HG03575 (cell line): Measurements from ENCODE around the gene ATP6V1A.

Source experiments
- ATAC-seq: cut with Tn5 transposase; IDR thresholded peaks from one replicate; pipeline ENCODE4 v1.9.1; 2021; ENCODE audit not compliant: unreplicated experiment, insufficient number of reproducible peaks, low FRiP score; ENCODE audit errors: extremely low read depth

Gene ATP6V1A

GRCh38 chr3:113746548-113747282 lies at the start of gene ATP6V1A:
Gene ATP6V1A, plus strand, starts transcription at chr3:113747035. Its CDS starts 31,719 bp downstream, at chr3:113778754.
- ATAC-seq = no peak

DNA sequence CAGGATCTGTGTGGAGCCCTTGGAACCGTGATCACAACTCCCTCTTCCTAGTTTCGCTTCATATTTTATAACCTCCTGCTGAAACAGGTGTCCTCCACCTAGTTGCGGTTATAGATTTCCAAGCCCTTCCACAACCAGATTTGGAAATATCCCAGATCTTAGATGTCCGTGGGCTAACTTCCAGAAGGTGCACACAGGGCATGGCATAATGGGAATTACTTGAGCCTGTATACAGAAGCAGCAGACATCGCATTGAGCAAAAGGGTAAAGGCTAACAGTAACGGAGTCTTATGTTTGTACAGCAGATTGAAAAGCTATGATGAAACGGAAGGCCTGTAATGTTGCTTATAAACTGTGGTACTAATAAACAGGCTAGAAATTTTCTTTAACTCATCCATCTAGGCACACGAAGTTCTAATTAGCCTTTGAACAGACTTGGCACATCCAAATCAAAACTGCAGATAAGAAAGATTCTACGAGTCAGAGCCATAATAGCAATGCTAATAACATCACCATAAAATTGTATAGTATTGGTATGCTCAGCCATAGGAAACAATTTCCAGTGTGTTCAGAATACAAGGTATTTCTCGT lies 49.2 kb upstream of the ATP6V1A start:
- no peak for ATAC-seq

- no peak for ATAC-seq
These were observed 48.6 kb upstream of the ATP6V1A start for GRCh38 chr3:113698213-113698742.

DNA sequence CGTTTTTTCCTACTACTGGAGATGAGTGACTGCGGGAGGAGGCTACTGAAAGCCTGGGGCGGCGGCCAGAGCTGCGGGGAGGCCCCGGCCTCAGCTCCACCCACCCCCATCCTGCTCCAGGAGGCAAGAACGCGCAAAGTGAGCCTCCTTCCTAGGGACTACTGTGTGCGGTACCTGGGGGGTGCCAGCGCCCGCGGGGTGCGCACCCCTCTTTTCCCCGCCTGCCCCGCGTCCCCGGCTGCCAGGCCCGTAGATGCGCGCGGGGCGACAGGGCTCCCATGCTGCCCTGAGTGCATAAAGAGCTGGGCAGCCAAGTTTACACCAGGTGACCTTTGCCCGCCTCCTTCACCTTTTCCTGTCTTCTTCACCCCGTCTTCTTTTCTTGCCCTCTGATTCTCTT lies 47.9 kb upstream of the ATP6V1A start:
- no peak for ATAC-seq

DNA sequence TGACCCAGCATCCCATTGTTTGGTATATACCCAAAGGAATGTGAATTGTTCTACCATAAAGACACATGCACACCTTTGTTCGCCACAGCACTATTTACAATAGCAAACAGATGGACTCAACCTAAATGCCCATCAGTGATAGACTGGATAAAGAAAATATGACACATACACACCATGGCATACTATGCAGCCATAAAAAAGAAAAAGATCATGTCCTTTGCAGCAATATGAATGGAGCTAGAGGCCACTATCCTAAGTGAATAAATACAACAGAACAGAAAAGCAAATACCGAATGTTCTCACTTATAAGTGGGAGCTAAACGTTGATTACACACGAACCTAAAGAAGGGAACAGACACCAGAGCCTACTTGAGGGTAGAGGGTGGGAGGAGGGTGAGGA lies 39.0 kb upstream of the ATP6V1A start:
- ATAC-seq = no peak

- ATAC-seq = no peak
These were observed 34.7 kb upstream of the ATP6V1A start for GRCh38 chr3:113712129-113712528.

DNA sequence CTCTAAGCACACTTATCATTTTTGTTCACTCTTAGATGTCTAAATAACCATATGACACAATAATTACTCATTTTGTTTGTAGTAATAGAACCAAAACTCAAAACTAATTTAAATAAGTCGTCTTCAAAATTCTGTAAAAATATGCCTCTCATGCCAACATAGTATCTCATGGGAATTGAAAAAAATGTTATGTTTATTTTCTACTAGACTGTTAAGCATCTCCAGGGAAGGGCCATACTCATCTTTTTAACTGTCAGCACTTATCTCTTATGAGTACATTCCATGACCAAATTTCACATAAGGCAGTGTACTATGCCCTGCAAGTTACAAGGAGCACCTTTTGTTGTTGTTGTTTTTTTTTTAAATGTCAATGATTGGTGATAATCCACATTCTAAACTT lies 32.1 kb upstream of the ATP6V1A start:
- ATAC-seq = no peak

- ATAC-seq = no peak
These were observed 29.5 kb upstream of the ATP6V1A start for GRCh38 chr3:113717308-113717707.

DNA sequence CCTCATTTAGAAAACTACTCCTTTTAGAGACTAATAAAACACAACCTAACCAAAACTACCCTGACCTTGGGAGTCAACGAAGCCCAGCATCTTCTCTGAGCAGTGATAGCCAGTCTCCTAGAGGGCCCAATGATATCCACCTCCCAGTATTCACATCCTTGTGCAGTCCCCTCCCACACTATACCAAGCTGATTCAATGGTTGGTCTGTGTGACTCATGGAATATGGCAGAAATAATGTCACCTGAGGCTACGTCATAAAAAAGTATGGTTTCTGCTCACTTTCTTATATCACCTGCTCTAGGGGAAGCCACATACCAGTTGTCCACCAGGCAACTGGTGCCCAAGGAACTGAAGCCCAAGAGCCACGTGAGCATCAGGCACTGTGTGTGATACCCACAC lies 29.0 kb upstream of the ATP6V1A start:
- ATAC-seq = no peak

GRCh38 chr3:113719294-113719693 lies 27.5 kb upstream of the ATP6V1A start:
- ATAC-seq = no peak

- ATAC-seq = no peak
These were observed 27.1 kb upstream of the ATP6V1A start for GRCh38 chr3:113719758-113720157.

GRCh38 chr3:113721636-113722035 lies 25.2 kb upstream of the ATP6V1A start:
- ATAC-seq = no peak

GRCh38 chr3:113728661-113729060 lies 18.2 kb upstream of the ATP6V1A start:
- no peak for ATAC-seq

DNA sequence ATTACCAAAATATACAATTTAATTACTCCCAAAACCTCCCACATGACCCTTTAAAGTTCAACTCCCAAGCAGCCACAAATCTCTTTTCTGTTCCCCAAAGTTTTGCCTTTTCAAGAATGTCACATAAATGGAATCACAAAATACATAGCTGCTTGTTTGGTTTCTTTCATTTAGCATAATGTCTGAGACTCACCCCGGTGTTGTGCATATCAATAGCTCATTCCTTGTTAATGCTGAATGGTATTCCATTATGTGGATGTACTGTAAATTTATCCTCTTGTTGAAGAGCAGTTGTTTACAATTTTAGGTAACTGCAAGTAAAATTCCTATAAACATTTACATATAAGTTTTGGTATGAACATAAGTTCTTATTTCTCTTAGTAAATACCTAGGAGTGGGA lies 16.3 kb upstream of the ATP6V1A start:
- no peak for ATAC-seq

GRCh38 chr3:113731694-113732093 lies 15.1 kb upstream of the ATP6V1A start:
- ATAC-seq = no peak

DNA sequence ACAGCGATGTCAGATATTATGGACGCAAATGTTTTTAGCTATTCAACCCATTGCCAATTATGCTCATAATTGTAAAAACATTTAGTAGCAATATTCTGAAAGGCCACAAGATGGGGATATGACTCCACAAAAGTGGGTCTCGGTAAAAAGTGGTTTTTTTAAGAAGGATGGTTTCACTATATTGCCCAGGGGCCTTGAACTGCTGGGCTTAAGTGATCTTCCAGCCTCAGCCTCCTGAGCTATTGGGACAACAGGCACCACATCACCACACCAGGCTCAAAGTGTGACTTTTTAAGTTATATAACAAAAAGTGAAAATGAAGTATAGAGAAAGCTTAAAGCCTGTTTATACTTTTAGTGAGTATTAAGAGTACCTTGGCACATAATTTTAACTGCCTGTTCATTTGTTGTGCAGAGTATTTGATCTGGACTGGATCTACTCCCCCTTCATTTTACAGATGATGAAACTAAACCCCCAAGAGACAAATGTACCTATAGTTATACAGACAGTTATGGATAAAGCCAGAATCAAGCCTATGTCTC lies 10.2 kb upstream of the ATP6V1A start:
- ATAC-seq = peak; percentile 52

GRCh38 chr3:113741086-113741485 lies 5.7 kb upstream of the ATP6V1A start:
- no peak for ATAC-seq

- ATAC-seq = no peak
These were observed 5.2 kb upstream of the ATP6V1A start for GRCh38 chr3:113741620-113742019.

DNA sequence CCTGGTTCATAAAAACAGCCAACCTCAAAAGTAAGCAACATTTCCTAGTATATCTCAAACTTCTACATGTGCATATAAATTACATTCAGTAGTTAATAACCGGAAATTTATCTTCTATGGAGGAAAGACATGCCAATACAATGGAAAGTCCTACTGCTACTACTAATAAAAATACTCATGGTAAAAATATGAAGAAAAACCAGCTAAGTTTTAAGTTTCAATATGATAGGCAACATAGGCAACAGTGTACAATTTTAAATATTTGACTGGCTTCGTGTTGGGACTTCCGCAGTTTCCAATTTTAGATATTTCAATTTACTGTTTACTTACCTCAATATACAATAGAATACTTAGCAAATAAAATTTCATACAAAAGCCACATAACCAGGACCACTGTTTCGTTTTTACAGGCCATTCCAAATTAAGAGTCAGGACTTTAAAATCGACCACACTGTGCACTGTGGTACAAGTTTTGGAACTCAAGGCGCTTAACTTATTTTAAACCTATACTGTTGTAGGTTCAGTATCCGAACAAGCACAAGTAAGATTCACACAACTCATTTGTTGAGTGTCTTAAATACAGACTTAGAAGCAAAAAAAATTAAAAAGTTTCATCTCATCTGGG lies 3.7 kb upstream of the ATP6V1A start:
- ATAC-seq = no peak
